ENCODE measurements around the gene ATP1B3.
"Not testable (repeated sequence)": the region's sequence is repeated elsewhere in the genome, so short reads cannot be mapped to it uniquely, and the experiment has no call there.

The ATP1B3 gene

GRCh38 chr3:141876381-141876890 lies at the start of gene ATP1B3:
Gene ATP1B3, plus strand, starts transcription at chr3:141876643. Its CDS starts 159 bp downstream, at chr3:141876802.
- peak; percentile 86 for DNase-seq (ENCODE audit: low spot score)

GRCh38 chr3:141828487-141828886 lies 48.0 kb upstream of the ATP1B3 start:
- no peak for DNase-seq (ENCODE audit: low spot score)

GRCh38 chr3:141828890-141829289 lies 47.6 kb upstream of the ATP1B3 start:
- peak; percentile 15 for DNase-seq (ENCODE audit: low spot score)

GRCh38 chr3:141830508-141830907 lies 45.9 kb upstream of the ATP1B3 start:
- no peak for DNase-seq (ENCODE audit: low spot score)

- no peak for DNase-seq (ENCODE audit: low spot score)
Measured at GRCh38 chr3:141834292-141834691, 42.2 kb upstream of the ATP1B3 start.

GRCh38 chr3:141835557-141836229 lies 40.8 kb upstream of the ATP1B3 start:
- DNase-seq (ENCODE audit: low spot score) = no peak

GRCh38 chr3:141839389-141839788 lies 37.1 kb upstream of the ATP1B3 start:
- DNase-seq (ENCODE audit: low spot score) = no peak

GRCh38 chr3:141840737-141841544 lies 35.5 kb upstream of the ATP1B3 start:
- DNase-seq (ENCODE audit: low spot score) = peak; percentile 14

- DNase-seq (ENCODE audit: low spot score) = no peak
Measured at GRCh38 chr3:141844108-141844507, 32.3 kb upstream of the ATP1B3 start.

GRCh38 chr3:141844812-141845211 lies 31.6 kb upstream of the ATP1B3 start:
- DNase-seq (ENCODE audit: low spot score) = no peak

- no peak for DNase-seq (ENCODE audit: low spot score)
Measured at GRCh38 chr3:141845407-141846049, 30.9 kb upstream of the ATP1B3 start.

- DNase-seq (ENCODE audit: low spot score) = no peak
Measured at GRCh38 chr3:141846050-141846433, 30.4 kb upstream of the ATP1B3 start.

- DNase-seq (ENCODE audit: low spot score) = not testable (repeated sequence)
Measured at GRCh38 chr3:141848159-141848748, 28.2 kb upstream of the ATP1B3 start.

- no peak for DNase-seq (ENCODE audit: low spot score)
Measured at GRCh38 chr3:141849056-141849815, 27.2 kb upstream of the ATP1B3 start.

- no peak for DNase-seq (ENCODE audit: low spot score)
Measured at GRCh38 chr3:141851411-141851810, 25.0 kb upstream of the ATP1B3 start.

- no peak for DNase-seq (ENCODE audit: low spot score)
Measured at GRCh38 chr3:141853081-141853601, 23.3 kb upstream of the ATP1B3 start.

- no peak for DNase-seq (ENCODE audit: low spot score)
Measured at GRCh38 chr3:141853629-141854168, 22.7 kb upstream of the ATP1B3 start.

GRCh38 chr3:141854599-141854998 lies 21.8 kb upstream of the ATP1B3 start:
- DNase-seq (ENCODE audit: low spot score) = no peak

GRCh38 chr3:141858312-141858711 lies 18.1 kb upstream of the ATP1B3 start:
- DNase-seq (ENCODE audit: low spot score) = no peak

- DNase-seq (ENCODE audit: low spot score) = no peak
Measured at GRCh38 chr3:141859651-141860050, 16.8 kb upstream of the ATP1B3 start.

- DNase-seq (ENCODE audit: low spot score) = no peak
Measured at GRCh38 chr3:141860086-141860669, 16.3 kb upstream of the ATP1B3 start.

Measured in hepatic stellate cell (primary cell).